NCI-H2227 (cell line): Measurements from ENCODE around the gene RNF2.
"Not testable (repeated sequence)": the region's sequence is repeated elsewhere in the genome, so short reads cannot be mapped to it uniquely, and the experiment has no call there.

Experiments used
- DNase-seq: peaks from one replicate; lab custom pipeline; 2025; ENCODE audit not compliant: unreplicated experiment; lab: John Stamatoyannopoulos, UW

RNF2 gene

DNA sequence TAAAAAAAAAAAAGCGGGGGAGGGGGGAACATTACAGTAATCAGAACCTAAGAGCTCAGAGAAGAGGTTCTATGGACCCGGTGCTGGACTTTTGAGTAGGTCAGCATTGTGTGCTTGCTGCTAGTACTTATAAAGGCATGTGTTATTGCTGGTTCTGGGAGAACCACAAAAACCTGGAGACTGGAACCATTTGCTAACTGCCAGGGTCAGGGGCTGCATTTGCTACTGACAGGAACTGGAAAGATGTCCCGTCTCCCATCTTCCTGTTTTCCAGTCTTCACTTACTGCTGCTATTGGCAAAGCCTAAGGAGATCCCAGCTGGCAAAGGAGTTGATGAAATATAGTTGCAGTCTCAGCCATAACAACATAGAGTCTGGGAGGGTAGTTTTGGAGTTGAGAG lies 4.3 kb downstream of the RNF2 start:
- DNase-seq, result no peak

DNA sequence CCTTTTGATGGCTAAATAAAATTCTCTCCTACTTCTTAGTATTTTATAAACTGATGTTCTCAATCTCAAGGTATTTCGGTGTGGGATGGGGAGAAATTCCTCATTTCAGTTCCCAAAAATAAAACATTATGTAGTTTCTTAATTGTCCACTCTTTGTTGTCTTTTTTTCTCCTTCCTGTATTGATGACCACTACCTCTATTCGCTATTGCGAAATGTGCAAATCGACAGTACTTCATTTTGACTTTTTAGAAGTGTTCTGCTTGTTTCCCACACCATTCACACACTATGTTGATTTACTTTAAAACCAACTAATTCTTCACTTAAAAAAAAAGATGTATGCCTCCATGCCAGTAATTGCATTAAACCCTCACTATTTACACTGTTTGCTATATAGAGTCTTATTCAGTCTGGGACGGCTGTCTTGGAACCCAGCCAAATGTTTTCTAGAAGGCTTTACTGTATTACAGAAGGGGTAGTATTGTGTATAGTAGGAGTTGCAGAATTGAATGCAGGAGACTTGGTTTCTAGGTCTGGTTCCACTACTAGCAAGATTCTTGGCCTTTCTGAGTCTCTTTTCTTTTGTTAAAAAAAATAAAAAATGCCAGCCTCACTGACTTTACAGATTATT lies 5.6 kb downstream of the RNF2 start:
- peak; percentile 5 for DNase-seq

DNA sequence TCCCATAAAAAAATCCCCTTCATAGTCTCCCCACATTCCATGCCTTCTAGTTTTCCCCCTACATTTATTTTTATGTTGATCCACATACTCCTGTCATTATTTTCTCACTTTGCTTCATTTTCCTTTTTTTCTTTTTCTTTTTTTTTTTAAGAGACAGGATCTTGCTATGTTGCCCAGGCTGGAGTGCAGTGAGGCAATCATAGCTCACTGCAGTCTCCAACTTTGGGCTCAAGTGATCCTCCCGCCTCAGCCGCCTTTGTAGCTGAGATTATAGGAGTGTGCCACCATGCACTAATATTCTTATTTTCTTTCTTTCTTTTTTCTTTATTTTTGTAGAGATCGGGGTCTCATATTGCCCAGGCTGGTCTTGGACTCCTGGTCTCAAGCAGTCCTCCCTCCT lies 7.8 kb downstream of the RNF2 start:
- no peak for DNase-seq

DNA sequence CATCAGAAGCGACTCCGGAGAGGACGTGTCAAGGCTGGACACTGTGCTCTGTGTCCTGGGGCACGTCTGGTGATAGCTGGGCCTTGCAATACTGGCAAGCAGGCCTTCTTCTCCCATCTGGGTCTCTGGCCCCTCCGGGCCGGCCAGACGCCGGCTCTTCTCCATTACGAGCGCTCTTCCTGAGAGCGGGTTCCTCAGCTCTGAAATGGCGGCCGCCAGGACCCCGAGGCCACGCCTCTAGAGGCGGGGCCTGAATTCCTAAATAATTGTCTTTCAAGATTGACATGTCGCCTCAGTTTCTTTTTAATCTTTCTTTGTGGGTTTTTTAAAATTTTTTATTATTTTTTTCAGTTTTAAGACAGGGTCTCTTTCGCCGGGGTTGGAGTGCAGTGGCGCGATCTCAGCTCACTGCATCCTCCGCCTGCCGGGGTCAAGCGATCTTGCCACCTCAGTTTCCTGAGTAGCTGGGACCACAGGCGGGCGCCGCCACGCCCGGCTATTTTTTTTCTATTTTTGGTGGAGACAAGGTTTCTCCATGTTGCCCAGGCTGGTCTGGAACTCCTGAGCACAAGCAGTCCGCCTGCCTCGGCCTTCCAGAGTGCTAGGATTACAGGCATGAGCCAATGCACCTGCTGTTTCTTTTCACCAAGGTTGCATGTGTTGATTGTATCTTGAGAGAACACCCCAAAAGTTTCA lies 9.2 kb downstream of the RNF2 start:
- no peak for DNase-seq

DNA sequence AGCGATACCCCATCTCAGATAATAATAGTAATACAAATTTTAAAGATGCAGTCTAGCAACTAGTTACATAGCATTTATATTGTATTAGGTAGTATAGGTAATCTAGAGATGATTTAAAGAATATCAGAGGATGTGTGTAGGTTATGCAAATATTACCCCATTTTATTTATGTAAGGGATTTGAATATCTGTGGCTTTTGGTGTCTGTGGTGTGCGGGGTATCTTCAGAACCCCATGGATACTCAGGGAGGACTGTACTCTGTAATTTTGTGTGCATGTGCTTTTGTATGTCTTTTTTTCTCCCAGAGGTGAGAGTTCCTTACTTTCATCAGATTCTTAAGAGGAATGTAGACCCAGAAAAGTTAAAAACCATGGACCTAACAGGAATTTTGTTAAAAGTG lies 12.8 kb downstream of the RNF2 start:
- DNase-seq, result no peak

DNA sequence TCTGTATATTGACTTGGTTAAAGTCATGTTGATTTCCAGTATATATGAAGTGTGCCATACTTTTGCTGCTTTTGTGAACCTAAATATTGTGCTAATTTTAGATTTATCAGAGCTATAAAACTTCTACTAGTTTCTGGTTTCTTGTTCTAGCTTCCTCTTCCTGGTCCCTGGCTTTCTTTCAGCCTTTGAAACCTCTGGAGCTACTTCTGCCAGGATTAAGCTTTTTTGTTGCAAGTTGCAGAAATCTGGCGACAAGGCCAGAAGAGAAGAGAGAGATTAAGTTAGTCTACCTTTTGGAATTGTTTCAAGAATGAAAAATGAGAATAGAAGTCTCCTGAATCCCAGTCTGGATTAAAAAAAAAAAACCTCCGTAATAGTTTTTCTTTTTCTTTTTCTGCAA lies 13.5 kb downstream of the RNF2 start:
- DNase-seq, result no peak

DNA sequence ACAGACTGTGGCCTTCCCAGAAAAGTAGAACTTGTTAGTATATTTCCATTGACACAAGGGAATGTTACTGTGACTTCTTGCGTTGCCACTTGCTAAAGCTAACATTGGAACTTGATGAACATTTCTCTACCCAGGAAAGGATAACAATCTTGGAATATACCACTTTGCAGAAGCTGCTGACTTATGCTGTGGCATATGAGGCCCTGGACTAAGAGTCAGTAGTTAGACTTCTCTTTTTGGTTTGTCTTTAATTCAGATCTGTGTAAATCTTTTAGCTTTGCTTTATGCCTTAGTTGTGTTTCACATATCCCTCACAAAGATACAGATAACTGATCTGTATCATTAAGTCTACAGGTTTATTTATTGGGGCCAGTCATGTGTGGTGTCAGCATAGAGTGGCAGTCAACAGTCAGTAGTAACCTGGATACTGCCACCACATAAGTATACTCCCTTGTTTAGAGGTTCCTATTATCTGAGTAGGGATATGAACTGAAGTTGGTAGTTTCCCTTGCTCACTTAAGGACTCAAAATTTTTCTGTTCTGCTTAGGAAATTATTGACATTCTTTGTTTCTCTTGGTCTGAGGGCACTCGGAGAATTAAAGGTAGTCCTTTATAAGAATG lies 14.7 kb downstream of the RNF2 start:
- DNase-seq, result no peak

DNA sequence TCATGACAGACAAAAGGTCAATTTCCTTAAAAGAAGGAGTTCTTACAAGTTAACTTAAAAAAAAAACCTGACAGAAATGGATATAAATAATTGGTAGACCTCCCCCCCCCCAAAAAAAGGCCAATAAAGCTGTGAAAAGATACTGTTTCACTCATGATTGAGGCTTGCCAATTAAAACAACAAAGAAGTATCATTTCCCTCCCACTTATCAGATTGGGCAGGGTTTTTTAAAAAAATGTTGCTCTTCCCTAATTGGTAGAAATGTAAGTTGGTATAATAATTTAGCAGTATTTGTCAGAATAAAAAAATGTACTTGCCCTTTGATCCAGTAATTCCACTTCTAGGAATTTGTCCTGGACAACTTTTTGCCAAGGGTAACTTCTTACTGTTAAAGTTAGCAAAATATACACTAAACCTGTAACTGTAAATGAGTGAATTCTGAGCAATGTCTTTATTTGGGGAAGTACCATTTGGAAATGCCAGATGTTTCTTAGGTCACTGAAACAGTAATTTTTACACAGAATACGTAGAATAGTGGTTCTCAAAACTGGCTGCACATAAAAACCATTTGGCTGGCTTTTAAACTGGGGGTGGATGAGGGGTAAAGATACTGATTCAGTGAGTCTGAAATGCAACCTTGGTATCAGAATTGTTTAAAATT lies 17.5 kb downstream of the RNF2 start:
- no peak for DNase-seq

DNA sequence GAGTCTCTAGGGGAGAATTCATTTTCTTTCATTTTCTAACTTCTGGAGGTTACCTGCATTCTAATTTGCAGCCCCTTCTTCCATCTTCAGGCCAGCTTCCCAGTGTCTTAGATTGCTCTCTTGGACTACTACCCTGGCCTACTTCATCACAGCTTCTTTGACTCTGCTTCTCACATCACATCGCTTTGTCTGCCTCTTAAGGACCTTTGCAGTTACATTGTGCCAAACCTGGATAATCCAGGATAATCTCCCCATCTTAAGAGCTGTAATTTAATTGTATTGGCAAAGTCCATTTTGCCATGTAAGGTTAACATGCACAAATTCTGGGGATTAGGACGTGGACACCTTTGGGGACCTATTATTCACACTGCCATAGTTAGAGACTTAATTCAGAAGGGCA lies 18.4 kb downstream of the RNF2 start:
- no peak for DNase-seq

DNA sequence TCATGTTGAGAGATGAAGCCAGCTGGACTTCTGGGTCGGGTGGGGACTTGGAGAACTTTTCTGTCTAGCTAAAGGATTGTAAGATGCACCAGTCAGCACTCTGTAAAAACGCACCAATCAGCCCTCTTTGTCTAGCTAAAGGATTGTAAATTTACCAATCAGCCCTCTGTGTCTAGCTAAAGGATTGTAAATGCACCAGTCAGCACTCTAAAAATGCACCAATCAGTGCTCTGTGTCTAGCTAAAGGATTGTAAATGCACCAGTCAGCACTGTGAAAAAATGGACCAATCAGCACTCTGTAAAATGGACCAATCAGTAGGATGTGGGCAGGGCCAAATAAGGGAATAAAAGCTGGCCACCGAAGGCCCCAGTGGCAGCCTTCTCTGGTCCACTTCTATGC lies 19.6 kb downstream of the RNF2 start:
- DNase-seq, result not testable (repeated sequence)

DNA sequence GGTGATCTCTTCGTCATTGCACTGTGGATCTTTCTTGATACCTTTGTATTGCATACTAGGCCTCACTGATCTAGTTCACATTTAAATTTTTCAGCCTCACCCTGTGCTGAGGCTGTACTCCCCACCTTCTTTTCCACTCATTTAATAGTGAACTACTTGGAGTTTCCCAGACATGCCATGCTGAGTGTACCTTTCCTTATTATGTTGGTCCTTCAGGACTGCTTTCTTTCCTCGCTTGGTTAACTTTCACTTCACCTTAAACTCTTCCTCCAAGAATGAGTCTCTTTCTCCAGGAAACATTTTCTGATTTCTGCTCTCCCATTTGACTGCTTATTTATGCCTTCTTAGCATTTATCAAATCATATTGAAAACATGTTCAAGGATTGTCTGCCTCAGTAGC lies 20.8 kb downstream of the RNF2 start:
- DNase-seq, result no peak

DNA sequence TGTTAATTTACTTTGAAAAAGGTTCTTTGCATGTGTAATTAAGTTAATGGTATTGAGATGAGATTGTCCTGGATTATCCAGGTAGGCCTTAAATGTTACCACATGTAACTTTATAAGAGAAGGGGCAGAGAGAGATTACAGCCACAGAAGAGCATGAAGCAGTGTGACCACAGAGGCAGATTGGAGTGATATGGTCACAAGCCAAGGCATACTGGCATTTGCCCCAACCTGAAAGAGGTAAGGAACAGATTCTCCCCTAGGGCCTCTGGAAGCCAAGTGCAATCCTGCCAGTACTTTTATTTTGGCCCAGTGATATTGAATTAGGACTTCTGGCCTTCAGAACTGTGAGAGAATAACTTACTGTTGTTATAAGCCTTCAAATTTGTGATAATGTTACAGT lies 23.0 kb downstream of the RNF2 start:
- no peak for DNase-seq

DNA sequence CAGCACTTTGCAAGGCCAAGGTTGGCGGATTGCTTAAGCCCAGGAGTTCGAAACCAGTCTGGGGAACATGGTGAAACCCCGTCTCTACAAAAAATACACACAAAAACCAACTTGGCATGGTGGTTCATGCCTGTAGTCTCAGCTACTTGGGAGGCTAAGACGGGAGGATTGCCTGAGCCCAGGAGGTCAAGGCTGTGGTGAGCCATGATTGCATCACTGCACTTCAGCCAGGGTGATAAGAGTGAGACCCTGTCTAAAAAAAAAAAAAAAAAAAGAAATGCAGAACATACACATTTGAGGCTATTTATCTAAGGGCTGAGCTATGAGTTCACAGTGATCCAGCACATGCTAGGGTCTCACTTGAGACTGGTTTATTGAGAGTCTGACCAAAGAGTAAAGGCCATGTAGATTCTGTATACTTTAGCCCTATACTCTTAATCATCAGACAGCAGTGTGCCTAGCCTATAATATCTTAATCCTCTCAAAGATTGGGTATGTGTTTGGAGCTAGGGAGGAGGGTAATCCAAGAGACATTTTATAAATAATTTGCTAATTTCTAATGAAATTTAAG lies 23.9 kb downstream of the RNF2 start:
- no peak for DNase-seq

DNA sequence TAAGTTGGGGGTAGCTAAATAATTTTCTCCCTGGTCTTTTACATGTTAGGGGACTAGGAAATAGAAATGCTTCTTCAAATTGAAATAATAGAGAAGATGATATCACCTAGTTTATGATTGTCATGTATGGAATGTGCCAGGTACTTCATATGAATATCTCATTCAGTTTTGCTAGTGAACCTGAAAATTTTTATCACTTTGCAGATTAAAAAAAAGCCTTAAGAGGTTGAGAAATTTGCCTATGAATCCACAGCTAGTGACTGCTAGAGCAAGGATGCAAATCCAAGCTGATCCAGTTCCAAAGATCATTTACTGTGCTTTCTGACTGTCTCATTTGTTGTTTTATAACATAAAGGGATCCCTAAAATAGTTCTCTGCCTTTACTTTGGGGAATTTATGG lies 24.7 kb downstream of the RNF2 start:
- DNase-seq, result no peak

DNA sequence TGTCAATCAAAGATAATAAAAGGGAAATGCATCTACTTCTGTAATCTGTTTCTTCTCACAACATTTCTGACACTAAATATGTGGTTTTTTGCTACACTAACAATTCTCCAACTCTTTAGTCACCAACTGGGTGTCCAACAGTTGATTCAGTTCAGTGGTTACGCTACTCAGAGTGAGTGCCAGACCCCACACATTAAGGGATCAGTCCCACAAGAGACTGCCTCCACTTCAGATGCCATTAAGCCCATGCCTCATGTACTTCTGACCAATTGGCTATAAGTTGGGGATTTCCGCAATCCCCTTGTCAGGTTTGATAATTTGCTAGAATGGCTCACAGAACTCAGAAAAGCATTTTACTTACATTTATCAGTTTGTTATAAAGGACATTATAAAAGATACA lies 28.4 kb downstream of the RNF2 start:
- no peak for DNase-seq

DNA sequence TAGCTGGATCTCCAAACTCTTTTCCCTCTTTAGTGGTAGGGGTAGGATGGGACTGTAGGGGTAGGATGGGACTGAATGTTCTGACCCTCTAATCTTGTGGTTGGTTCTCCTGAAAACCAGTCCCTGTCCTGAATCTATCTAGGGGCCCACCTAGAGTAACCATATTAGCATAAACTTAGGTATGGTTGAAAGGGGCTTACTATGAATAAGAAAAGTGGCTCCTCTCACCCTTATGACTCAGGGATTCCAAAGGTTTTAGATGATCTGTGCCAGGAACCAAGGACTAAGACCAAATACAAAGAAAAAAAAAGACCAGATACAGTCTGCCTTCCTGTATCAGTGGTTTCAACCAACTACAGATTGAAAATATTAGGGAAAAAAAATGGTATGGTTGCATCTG lies 28.9 kb downstream of the RNF2 start:
- no peak for DNase-seq

DNA sequence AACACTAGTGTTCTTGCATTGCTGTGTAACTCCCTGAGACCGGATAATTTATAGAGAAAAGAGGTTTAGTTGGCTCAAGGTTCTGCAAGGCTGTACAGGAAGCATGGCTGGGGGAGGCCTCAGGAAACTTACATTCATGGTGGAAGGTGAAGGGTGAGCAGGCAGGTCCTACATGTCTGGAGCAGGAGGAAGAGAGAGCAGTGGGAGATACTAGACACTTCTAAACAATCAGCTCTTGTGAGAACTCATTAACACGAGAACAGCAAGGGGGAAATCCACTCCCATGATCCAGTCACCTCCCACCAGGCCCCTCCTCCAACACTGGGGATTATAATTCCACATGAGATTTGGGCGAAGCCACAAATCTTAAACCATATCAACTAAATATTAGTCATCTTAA lies 30.1 kb downstream of the RNF2 start:
- DNase-seq, result no peak

DNA sequence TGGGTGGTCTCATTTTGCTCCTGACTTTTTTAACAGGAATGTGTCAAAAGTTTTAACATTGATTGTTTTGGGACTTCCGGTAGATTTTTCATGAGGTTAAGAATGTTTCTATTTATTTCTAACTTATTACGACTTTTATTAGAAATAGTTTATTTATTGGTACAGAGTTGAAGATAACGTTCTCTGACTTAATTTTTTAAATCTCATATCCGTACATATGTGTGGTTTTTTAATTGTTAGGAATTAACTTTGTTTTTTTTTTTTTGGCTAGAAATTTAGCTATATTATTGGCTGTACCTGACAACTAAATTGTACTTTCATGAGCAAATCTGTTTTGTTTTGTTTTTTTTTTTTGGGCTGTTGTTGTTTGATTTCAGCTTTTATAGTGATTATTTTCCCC lies 32.0 kb downstream of the RNF2 start:
- DNase-seq, result no peak

DNA sequence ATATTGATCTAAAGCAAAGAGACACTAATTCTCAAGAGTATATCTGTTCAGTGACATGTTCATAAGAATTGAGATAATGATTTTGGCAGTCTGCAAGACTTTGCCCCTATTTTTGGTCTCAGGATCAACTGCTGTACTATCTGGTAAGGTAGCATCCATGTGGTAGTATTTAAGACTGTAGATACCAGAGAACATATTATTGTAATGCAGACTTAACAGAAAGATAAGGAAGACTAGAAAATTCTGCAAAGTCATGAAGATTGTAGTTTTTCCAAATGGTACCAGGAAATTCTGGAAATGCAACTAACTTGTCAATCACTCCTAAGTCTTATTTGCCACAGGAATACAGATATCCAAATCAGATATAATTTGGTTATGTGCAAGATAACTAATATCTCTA lies 35.1 kb downstream of the RNF2 start:
- no peak for DNase-seq

DNA sequence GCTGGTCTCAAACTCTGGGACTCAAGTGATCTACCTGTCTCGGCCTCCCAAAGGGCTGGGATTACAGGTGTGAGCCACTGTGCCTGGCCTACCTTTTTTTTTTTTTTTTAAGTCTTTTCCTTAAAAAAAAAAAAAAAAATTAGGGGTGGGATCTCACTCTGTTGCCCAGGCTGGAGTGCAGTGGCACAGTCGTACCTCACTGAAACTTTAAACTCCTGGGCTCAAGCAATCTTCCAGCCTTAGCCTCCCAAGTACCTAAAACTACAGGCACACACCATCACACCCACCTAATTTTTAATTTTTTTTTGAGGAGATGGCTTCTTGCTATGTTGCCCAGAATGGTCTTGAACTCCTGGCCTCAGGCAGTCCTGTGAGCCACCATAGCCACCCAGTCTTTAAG lies 38.5 kb downstream of the RNF2 start:
- DNase-seq, result no peak

DNA sequence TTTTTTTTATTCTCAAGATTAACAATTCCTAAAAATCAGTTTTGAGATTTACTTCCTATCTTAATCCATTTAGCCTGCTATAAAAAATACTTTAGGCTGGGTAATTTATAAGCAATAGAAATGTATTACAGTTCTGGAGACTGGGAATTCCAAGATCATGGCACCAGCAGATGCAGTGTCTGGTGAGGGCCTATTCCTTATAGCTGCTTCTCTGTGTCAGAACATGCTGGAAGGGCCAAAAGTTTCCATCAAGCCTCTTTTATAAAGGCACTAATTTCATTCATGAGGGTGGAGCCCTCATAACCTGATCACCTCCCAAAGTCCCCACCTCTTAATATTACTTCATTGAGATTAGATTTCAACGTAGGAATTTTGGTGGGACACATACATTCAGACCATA lies 41.7 kb downstream of the RNF2 start:
- no peak for DNase-seq

DNA sequence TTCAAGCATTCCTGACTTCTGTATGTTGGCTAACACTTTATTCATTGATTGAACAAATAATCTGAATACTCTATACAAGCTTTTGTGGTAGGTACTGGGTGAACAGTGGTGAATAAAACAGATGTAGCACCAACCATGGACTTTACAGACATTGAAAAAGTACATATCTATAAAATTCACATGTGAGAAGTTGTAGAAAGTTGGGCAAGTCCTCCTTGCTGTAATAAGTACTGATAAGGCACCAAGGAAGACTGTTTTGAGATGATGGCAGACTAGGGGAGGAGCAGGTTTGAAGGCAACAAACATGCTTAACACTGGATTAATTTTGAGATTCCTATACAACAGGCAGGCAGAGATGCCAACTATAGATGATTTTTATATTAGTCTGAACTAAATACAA lies 42.4 kb downstream of the RNF2 start:
- DNase-seq, result no peak
